ENCODE results near the gene KYNU. TPM values are rescaled to one million over a fixed set of nuclear protein-coding genes. Genes with fewer than 3 reads are reported as not detected.
A peak's percentile ranks its signal among the peaks of the same experiment; 100 is the strongest.

Gene KYNU
- total and polyA plus RNA-seq, 2 of the 13 experiments (the other 11 are each of a cell fraction or from before 2014, with no cell fraction given), result 21.9 to 68.6 TPM

- TF ChIP-seq ZKSCAN8 (CRISPR knock-in tag; IDR thresholded peaks at IDR 0.05; ENCODE audit: borderline replicate concordance) (peak; percentile 13; the same call in 1 of the 2 replicates), TFDP2 (CRISPR knock-in tag; IDR thresholded peaks at IDR 0.05) (peak; percentile 62), RXRB (CRISPR knock-in tag; IDR thresholded peaks at IDR 0.05; ENCODE audit: borderline replicate concordance) (peak; percentile 35; the same call in 1 of the 2 replicates), MEF2D (CRISPR knock-in tag; IDR thresholded peaks at IDR 0.05) (0 out of 2 replicates have a peak, but pooled peaks have one; percentile 49), ZNF44 (CRISPR knock-in tag; IDR thresholded peaks at IDR 0.05) (0 out of 2 replicates have a peak, but pooled peaks have one; percentile 63), ZBTB7B (CRISPR knock-in tag; IDR thresholded peaks at IDR 0.05) (peak; percentile 80), HDAC2 (CRISPR knock-in tag; IDR thresholded peaks at IDR 0.05) (peak; percentile 61), RCOR2 (CRISPR knock-in tag; IDR thresholded peaks at IDR 0.05) (peak; percentile 89), HDAC1 (CRISPR knock-in tag; IDR thresholded peaks at IDR 0.05) (peak; percentile 73), HOXA3 (CRISPR knock-in tag; IDR thresholded peaks at IDR 0.05) (peak; percentile 77), LCORL (IDR thresholded peaks at IDR 0.05) (peak; percentile 51; the same call in 1 of the 2 replicates), LCORL (CRISPR knock-in tag; IDR thresholded peaks at IDR 0.05) (peak; percentile 88), PATZ1 (CRISPR knock-in tag; IDR thresholded peaks at IDR 0.05) (0 out of 2 replicates have a peak, but pooled peaks have one; percentile 35), TFE3 (CRISPR knock-in tag; IDR thresholded peaks at IDR 0.05) (peak; percentile 59), ZNF710 (CRISPR knock-in tag; IDR thresholded peaks at IDR 0.05; ENCODE audit: borderline replicate concordance) (no peak; the same call in 1 of the 2 replicates), ATF1 (CRISPR knock-in tag; IDR thresholded peaks at IDR 0.05) (peak; percentile 28; the same call in 1 of the 2 replicates), ZNF251 (CRISPR knock-in tag; IDR thresholded peaks at IDR 0.05) (no peak), ZNF781 (CRISPR knock-in tag; IDR thresholded peaks at IDR 0.05; ENCODE audit: borderline replicate concordance, not compliant biosample characterization) (peak; percentile 56), ZNF770 (CRISPR knock-in tag; IDR thresholded peaks at IDR 0.05) (peak; percentile 50), HOXA5 (CRISPR knock-in tag; IDR thresholded peaks at IDR 0.05) (0 out of 2 replicates have a peak, but pooled peaks have one; percentile 69)
These were observed at the start of gene KYNU (continued) for GRCh38 chr2:142877216-142877838.

Measured in HepG2 (cell line).